ENCODE results near the gene CEBPE.

GRCh38 chr14:23070262-23071129, 48.6 kb downstream of the CEBPE start:
- TF ChIP-seq EZH2 (IDR thresholded peaks at IDR 0.05; ENCODE audit: insufficient read depth, poor library complexity, severe bottlenecking): no peak
- TF ChIP-seq EZH2phosphoT487 (IDR thresholded peaks at IDR 0.05; ENCODE audit: insufficient read depth, low read depth): no peak

All from GM23248 (cell line).